Neuronal stem cell (in vitro differentiated cells): ENCODE measurements around the gene ALPI.

Source experiments
- DNase-seq: peaks from one replicate; pipeline ENCODE4 v3.0.0-alpha.2; 2013; ENCODE audit warnings: low spot score
- H2AFZ ChIP-seq: one replicate; pipeline ENCODE4 v1.6.1; 2013; ENCODE audit warnings: mild to moderate bottlenecking, low read length, inconsistent platforms
- H2AK5ac ChIP-seq: 2 replicates; pipeline ENCODE4 v1.6.1; 2013; ENCODE audit warnings: low read depth, mild to moderate bottlenecking, inconsistent platforms, low read length, moderate library complexity, mixed read lengths
- H2BK120ac ChIP-seq: 2 replicates; pipeline ENCODE4 v1.6.1; 2013; ENCODE audit warnings: low read depth, mild to moderate bottlenecking, inconsistent platforms, low read length, moderate library complexity, mixed read lengths
- H2BK12ac ChIP-seq: one replicate; pipeline ENCODE4 v1.6.1; 2013; ENCODE audit warnings: low read length, inconsistent platforms
- H2BK15ac ChIP-seq: 2 replicates; pipeline ENCODE4 v1.6.1; 2013; ENCODE audit warnings: mild to moderate bottlenecking, low read length, inconsistent platforms, mixed read lengths
- H2BK5ac ChIP-seq: one replicate; pipeline ENCODE4 v1.6.1; 2013; ENCODE audit warnings: inconsistent platforms, mild to moderate bottlenecking, low read length, moderate library complexity
- H3K14ac ChIP-seq: one replicate; pipeline ENCODE4 v1.6.1; 2013; ENCODE audit warnings: low read length, inconsistent platforms
- H3K18ac ChIP-seq: 2 replicates; pipeline ENCODE4 v1.6.1; 2013; ENCODE audit warnings: low read length, inconsistent platforms
- H3K23ac ChIP-seq: 2 replicates; pipeline ENCODE4 v1.6.1; 2013; ENCODE audit warnings: low read depth, mild to moderate bottlenecking, mixed read lengths, low read length, inconsistent platforms; ENCODE audit not compliant: poor library complexity
- H3K27ac ChIP-seq: replicated peaks from 3 replicates; pipeline ENCODE4 v1.5.1; 2013; ENCODE audit warnings: low read length, inconsistent platforms
- H3K27me3 ChIP-seq, 3 experiments: 2 replicates each; pipeline ENCODE4 v1.6.1; 2013; ENCODE audit warnings: low read length in 3 of 3, mild to moderate bottlenecking in 2 of 3, inconsistent platforms in 1 of 3, low read depth in 1 of 3, mixed read lengths in 1 of 3, moderate library complexity in 1 of 3; ENCODE audit not compliant: control insufficient read depth in 3 of 3, insufficient read depth in 3 of 3
- H3K36me3 ChIP-seq, 2 donors: replicated peaks in 1 of 2; 2 replicates each; pipeline ENCODE4 v1.6.1; 2013; ENCODE audit warnings: low read length in 2 of 2; ENCODE audit not compliant: control insufficient read depth in 2 of 2, insufficient read depth in 2 of 2
- H3K4ac ChIP-seq: 2 replicates; pipeline ENCODE4 v1.6.1; 2013; ENCODE audit warnings: inconsistent platforms, mild to moderate bottlenecking, low read length, moderate library complexity
- H3K4me1 ChIP-seq, 2 donors: 1 replicate in 1 of 2; 2 replicates in 1 of 2; pipeline ENCODE4 v1.6.1; 2013; ENCODE audit warnings: low read length in 2 of 2, low read depth in 1 of 2; ENCODE audit not compliant: control insufficient read depth in 2 of 2, insufficient read depth in 1 of 2
- H3K4me2 ChIP-seq: one replicate; pipeline ENCODE4 v1.6.1; 2013; ENCODE audit warnings: mild to moderate bottlenecking, low read length, inconsistent platforms; ENCODE audit not compliant: insufficient read depth, poor library complexity, severe bottlenecking
- H3K4me3 ChIP-seq, 2 donors: 2 replicates each; pipeline ENCODE4 v1.5.1; 2013; ENCODE audit warnings: low read length in 2 of 2, mild to moderate bottlenecking in 2 of 2, inconsistent platforms in 1 of 2, moderate library complexity in 1 of 2
- H3K79me1 ChIP-seq: one replicate; pipeline ENCODE4 v1.6.1; 2013; ENCODE audit warnings: low read depth, mild to moderate bottlenecking, inconsistent platforms, low read length, moderate library complexity
- H3K9ac ChIP-seq: one replicate; pipeline ENCODE4 v1.6.1; 2013; ENCODE audit warnings: mild to moderate bottlenecking, low read depth, low read length, inconsistent platforms; ENCODE audit not compliant: poor library complexity
- H3K9me3 ChIP-seq, 2 donors: replicated peaks in 1 of 2; 2 replicates each; pipeline versions ENCODE3 to v1.6.1; 2013; ENCODE audit warnings: low read length in 2 of 2, mild to moderate bottlenecking in 2 of 2, inconsistent platforms in 1 of 2, low read depth in 1 of 2, mixed read lengths in 1 of 2, moderate library complexity in 1 of 2; ENCODE audit not compliant: control insufficient read depth in 2 of 2, insufficient read depth in 1 of 2
- H4K8ac ChIP-seq: one replicate; pipeline ENCODE4 v1.6.1; 2013; ENCODE audit warnings: low read depth, mild to moderate bottlenecking, inconsistent platforms, low read length, moderate library complexity
- H4K91ac ChIP-seq: one replicate; pipeline ENCODE4 v1.6.1; 2013; ENCODE audit warnings: low read length, low read depth, mild to moderate bottlenecking, inconsistent platforms; ENCODE audit not compliant: poor library complexity
- WGBS, 2 donors: extraction: QIAGEN DNeasy Blood & Tissue Kit; methylation state at CpG; one replicate each; pipeline ENCODE4 v1.1.7; 2013; ENCODE audit warnings: missing lambda C conversion rate in 2 of 2, mixed read lengths in 1 of 2; ENCODE audit not compliant: insufficient read length in 2 of 2, insufficient replicate concordance in 1 of 2; ENCODE audit errors: extremely low coverage in 2 of 2; 5-methylcytosine and 5-hydroxymethylcytosine counted together

The ALPI gene

GRCh38 chr2:232463701-232464543 is 8.0 kb downstream of the ALPI start:
- Histone ChIP-seq H2BK5ac (no peak overlapping the region), H3K4ac (no peak overlapping the region), H2BK12ac (no peak overlapping the region), H3K36me3 (no peaks in the 10 kb centered on the region), H3K79me1 (no peaks in the 10 kb centered on the region), H2AFZ (no peak overlapping the region), H3K4me2 (no peak overlapping the region), H4K91ac (no peak overlapping the region), H3K4me3 (no peak overlapping the region), H3K18ac (no peak overlapping the region), H2BK15ac (no peak overlapping the region), H2BK120ac (no peak overlapping the region), H4K8ac (no peak overlapping the region), H3K23ac (no peak overlapping the region), H2AK5ac (no peak overlapping the region), H3K4me1 (no peaks in the 10 kb centered on the region), H3K9ac (no peak overlapping the region), H3K27ac (no peak overlapping the region), H3K14ac (no peak overlapping the region), H3K9me3 (no peaks in the 10 kb centered on the region), H3K27me3 (peaks cover 0 to 20% (median 0%) of the 10 kb centered on the region in 3 experiments)
- DNase-seq = no peak
- WGBS, 2 donors = no CpG with 5 or more reads among the region's 18 CpGs

- Histone ChIP-seq H2BK12ac (no peak overlapping the region), H3K4me2 (no peak overlapping the region)
Observed at GRCh38 chr2:232464544-232464885, 8.6 kb downstream of the ALPI start.

GRCh38 chr2:232465061-232465460 is 9.1 kb downstream of the ALPI start:
- DNase-seq = no peak
- Histone ChIP-seq H3K27me3 (peaks cover 0 to 20% (median 0%) of the 10 kb centered on the region in 3 experiments), H3K9me3 (no peaks in the 10 kb centered on the region), H3K27ac (no peak overlapping the region), H3K14ac (no peak overlapping the region), H3K4me1 (no peaks in the 10 kb centered on the region), H3K9ac (no peak overlapping the region), H3K4me3 (no peak overlapping the region), H2AK5ac (no peak overlapping the region), H3K4ac (no peak overlapping the region), H3K23ac (no peak overlapping the region), H4K8ac (no peak overlapping the region), H3K4me2 (no peak overlapping the region), H2BK5ac (no peak overlapping the region), H4K91ac (no peak overlapping the region), H2BK12ac (no peak overlapping the region), H3K18ac (peak overlapping the region; percentile 64), H3K79me1 (no peaks in the 10 kb centered on the region), H2AFZ (no peak overlapping the region), H3K36me3 (no peaks in the 10 kb centered on the region), H2BK120ac (no peak overlapping the region), H2BK15ac (no peak overlapping the region)
- no CpG with 5 or more reads among the region's 6 CpGs for WGBS, 2 donors

More at GRCh38 chr2:232464544-232464885, 8.6 kb downstream of the ALPI start:
- Histone ChIP-seq H2BK5ac (no peak overlapping the region), H2BK15ac (no peak overlapping the region), H2AFZ (no peak overlapping the region), H3K79me1 (no peaks in the 10 kb centered on the region), H4K91ac (no peak overlapping the region), H3K23ac (no peak overlapping the region), H3K36me3 (no peaks in the 10 kb centered on the region), H3K14ac (no peak overlapping the region), H4K8ac (no peak overlapping the region), H3K18ac (no peak overlapping the region), H3K4me3 (no peak overlapping the region), H3K9ac (no peak overlapping the region), H3K4me1 (no peaks in the 10 kb centered on the region), H3K27ac (no peak overlapping the region), H2BK120ac (no peak overlapping the region), H3K9me3 (no peaks in the 10 kb centered on the region), H2AK5ac (no peak overlapping the region), H3K4ac (no peak overlapping the region), H3K27me3 (peaks cover 0 to 20% (median 0%) of the 10 kb centered on the region in 3 experiments)
- DNase-seq = no peak
- no CpG with 5 or more reads among the region's 3 CpGs for WGBS, 2 donors

- Histone ChIP-seq H3K9ac (no peak overlapping the region), H3K18ac (no peak overlapping the region), H3K79me1 (no peaks in the 10 kb centered on the region), H3K4me1 (no peaks in the 10 kb centered on the region), H2BK12ac (no peak overlapping the region), H3K4ac (no peak overlapping the region), H3K27ac (no peak overlapping the region), H3K9me3 (no peaks in the 10 kb centered on the region), H3K4me3 (no peak overlapping the region), H3K23ac (no peak overlapping the region), H2AK5ac (no peak overlapping the region), H2BK120ac (no peak overlapping the region), H4K91ac (no peak overlapping the region), H2AFZ (no peak overlapping the region), H3K36me3 (no peaks in the 10 kb centered on the region), H2BK15ac (no peak overlapping the region), H4K8ac (no peak overlapping the region), H2BK5ac (no peak overlapping the region), H3K4me2 (no peak overlapping the region), H3K27me3 (peaks cover 0 to 21% (median 0%) of the 10 kb centered on the region in 3 experiments), H3K14ac (no peak overlapping the region)
- DNase-seq = no peak
- no CpG with 5 or more reads among the region's 7 CpGs for WGBS, 2 donors
Observed at GRCh38 chr2:232466221-232466620, 10.3 kb downstream of the ALPI start.
